Mesendoderm (in vitro differentiated cells): ENCODE data around the gene GLB1L3.
"Not testable (repeated sequence)": the region's sequence is repeated elsewhere in the genome, so short reads cannot be mapped to it uniquely, and the experiment has no call there.

Experiments
- DNase-seq: peaks from one replicate; pipeline ENCODE4 v3.0.0; 2013
- H2AK5ac ChIP-seq: 2 replicates; pipeline ENCODE4 v1.6.1; 2013; ENCODE audit warnings: low read length, inconsistent platforms
- H2BK120ac ChIP-seq: 2 replicates; pipeline ENCODE4 v1.6.1; 2013; ENCODE audit warnings: low read depth, mild to moderate bottlenecking, low read length, moderate library complexity, mixed read lengths
- H2BK15ac ChIP-seq: replicated peaks from 2 replicates; pipeline ENCODE4 v1.6.1; 2013; ENCODE audit warnings: low read depth, mild to moderate bottlenecking, moderate library complexity
- H2BK5ac ChIP-seq: 2 replicates; pipeline ENCODE4 v1.6.1; 2013; ENCODE audit warnings: low read length, inconsistent platforms
- H3K18ac ChIP-seq: 2 replicates; pipeline ENCODE4 v1.6.1; 2013; ENCODE audit warnings: mild to moderate bottlenecking, low read length, mixed read lengths
- H3K23ac ChIP-seq: one replicate; pipeline ENCODE4 v1.6.1; 2013; ENCODE audit warnings: low read length
- H3K27ac ChIP-seq: 2 replicates; pipeline ENCODE4 v1.5.1; 2013; ENCODE audit warnings: low read depth, mild to moderate bottlenecking, inconsistent platforms, low read length, moderate library complexity
- H3K27me3 ChIP-seq: 2 replicates; pipeline ENCODE4 v1.6.1; 2013; ENCODE audit warnings: low read length, control low read depth, mild to moderate bottlenecking, inconsistent platforms; ENCODE audit not compliant: insufficient read depth, poor library complexity
- H3K36me3 ChIP-seq: 2 replicates; pipeline ENCODE4 v1.6.1; 2013; ENCODE audit warnings: low read length, inconsistent platforms; ENCODE audit not compliant: control insufficient read depth, insufficient read depth
- H3K4ac ChIP-seq: one replicate; pipeline ENCODE4 v1.6.1; 2013; ENCODE audit warnings: low read depth, mild to moderate bottlenecking, low read length, moderate library complexity
- H3K4me1 ChIP-seq: 2 replicates; pipeline ENCODE4 v1.6.1; 2013; ENCODE audit warnings: low read depth, low read length, inconsistent platforms; ENCODE audit not compliant: control insufficient read depth
- H3K4me2 ChIP-seq: 2 replicates; pipeline ENCODE4 v1.6.1; 2013; ENCODE audit warnings: low read length
- H3K4me3 ChIP-seq: 2 replicates; pipeline ENCODE4 v1.5.1; 2013; ENCODE audit warnings: mild to moderate bottlenecking, low read length
- H3K56ac ChIP-seq: one replicate; pipeline ENCODE4 v1.6.1; 2013; ENCODE audit warnings: low read length
- H3K79me1 ChIP-seq: 2 replicates; pipeline ENCODE4 v1.6.1; 2013; ENCODE audit warnings: low read length, inconsistent platforms
- H3K79me2 ChIP-seq: 2 replicates; pipeline ENCODE4 v1.6.1; 2013; ENCODE audit warnings: mild to moderate bottlenecking, low read length; ENCODE audit not compliant: control insufficient read depth, insufficient read depth
- H3K9ac ChIP-seq: 2 replicates; pipeline ENCODE4 v1.6.1; 2013; ENCODE audit warnings: low read length, inconsistent platforms
- H4K5ac ChIP-seq: one replicate; pipeline ENCODE4 v1.6.1; 2013; ENCODE audit warnings: low read length
- H4K8ac ChIP-seq: one replicate; pipeline ENCODE4 v1.6.1; 2013; ENCODE audit warnings: low read depth, mild to moderate bottlenecking, control low read depth, low read length, moderate library complexity
- WGBS: extraction: QIAGEN DNeasy Blood & Tissue Kit; methylation state at CpG from one replicate; pipeline ENCODE4 v1.1.7; 2013; ENCODE audit warnings: low lambda C conversion rate, missing lambda C conversion rate; ENCODE audit not compliant: insufficient coverage; ENCODE audit errors: extremely low coverage; 5-methylcytosine and 5-hydroxymethylcytosine counted together

The GLB1L3 gene

DNA sequence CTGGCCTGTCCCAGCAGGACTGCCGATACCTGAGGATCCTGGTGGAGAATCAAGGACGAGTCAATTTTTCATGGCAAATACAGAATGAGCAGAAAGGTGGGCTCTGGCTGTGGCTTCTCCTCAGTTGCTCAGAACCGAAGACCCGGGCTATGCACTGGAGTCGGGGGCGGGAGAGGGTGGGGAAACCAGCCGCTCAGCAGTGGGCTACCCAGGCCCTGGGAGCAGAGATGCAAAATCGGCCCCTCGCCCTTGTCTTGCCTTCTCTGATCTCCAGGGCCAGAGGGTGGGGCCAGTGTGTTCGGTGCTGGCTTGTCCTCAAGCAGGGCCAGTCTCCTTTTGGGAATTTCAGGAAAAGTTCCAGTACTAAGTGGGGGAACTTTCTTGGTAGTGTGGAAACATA is 37.2 kb downstream of the GLB1L3 start:
- no CpG with 5 or more reads among the region's 10 CpGs for WGBS
- no peak for DNase-seq
- no peak overlapping the region for H3K23ac ChIP-seq
- no peaks in the 10 kb centered on the region for H3K79me2 ChIP-seq
- H2BK15ac ChIP-seq, result no peak overlapping the region
- H3K18ac ChIP-seq, result no peak overlapping the region
- no peak overlapping the region for H4K5ac ChIP-seq
- H2AK5ac ChIP-seq, result no peak overlapping the region
- no peaks in the 10 kb centered on the region for H3K27me3 ChIP-seq
- H4K8ac ChIP-seq, result no peak overlapping the region
- no peaks in the 10 kb centered on the region for H3K36me3 ChIP-seq
- H3K9ac ChIP-seq, result no peak overlapping the region
- no peaks in the 10 kb centered on the region for H3K4me1 ChIP-seq
- H2BK120ac ChIP-seq, result no peak overlapping the region
- no peak overlapping the region for H3K27ac ChIP-seq
- no peaks in the 10 kb centered on the region for H3K79me1 ChIP-seq
- no peak overlapping the region for H3K56ac ChIP-seq
- no peak overlapping the region for H3K4ac ChIP-seq
- H3K4me2 ChIP-seq, result no peak overlapping the region
- no peak overlapping the region for H3K4me3 ChIP-seq
- no peak overlapping the region for H2BK5ac ChIP-seq

DNA sequence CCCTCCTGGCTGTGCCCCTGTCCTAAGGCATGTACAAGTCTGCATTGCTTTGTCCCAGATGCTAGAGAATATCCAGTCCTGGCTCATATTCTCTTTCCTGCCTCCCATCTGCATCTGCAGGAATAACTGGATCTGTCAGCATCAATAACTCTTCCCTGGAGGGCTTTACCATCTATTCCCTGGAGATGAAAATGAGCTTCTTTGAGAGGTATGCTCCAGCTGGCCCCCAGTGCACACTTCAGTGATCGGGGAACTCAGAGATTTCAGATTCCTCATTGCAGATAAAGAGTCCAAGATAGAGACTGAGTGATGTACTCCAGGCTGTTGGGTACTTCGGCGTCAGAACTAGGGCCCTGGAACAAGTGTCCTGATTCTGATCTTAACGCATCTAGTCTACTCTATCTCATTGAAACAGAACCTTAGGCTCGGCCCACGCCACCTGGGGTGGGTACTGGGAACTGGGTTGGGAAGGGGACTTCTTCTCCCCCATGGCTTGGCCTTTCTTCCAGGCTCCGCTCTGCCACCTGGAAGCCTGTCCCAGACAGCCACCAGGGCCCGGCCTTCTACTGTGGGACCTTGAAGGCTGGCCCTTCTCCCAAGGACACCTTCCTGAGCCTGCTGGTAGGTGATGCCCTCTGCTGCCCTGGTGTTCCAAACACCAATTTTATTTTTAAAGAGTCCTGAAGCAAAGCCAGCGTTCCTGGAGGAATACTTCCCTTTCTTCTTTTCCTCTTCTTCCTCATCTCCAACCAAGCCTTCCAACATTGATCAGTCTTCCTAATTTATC is 37.8 kb downstream of the GLB1L3 start:
- H2BK5ac ChIP-seq, result no peak overlapping the region
- H3K23ac ChIP-seq, result no peak overlapping the region
- H4K5ac ChIP-seq, result no peak overlapping the region
- H3K18ac ChIP-seq, result no peak overlapping the region
- no peak overlapping the region for H2BK15ac ChIP-seq
- H3K56ac ChIP-seq, result no peak overlapping the region
- H3K4me1 ChIP-seq, result no peaks in the 10 kb centered on the region
- no CpG with 5 or more reads among the region's 9 CpGs for WGBS
- no peak overlapping the region for H3K4me3 ChIP-seq
- no peaks in the 10 kb centered on the region for H3K79me2 ChIP-seq
- no peak overlapping the region for H3K4me2 ChIP-seq
- no peak overlapping the region for H3K27ac ChIP-seq
- no peak overlapping the region for H3K9ac ChIP-seq
- no peaks in the 10 kb centered on the region for H3K79me1 ChIP-seq
- no peak overlapping the region for H3K4ac ChIP-seq
- no peak for DNase-seq
- H2BK120ac ChIP-seq, result no peak overlapping the region
- H4K8ac ChIP-seq, result no peak overlapping the region
- H2AK5ac ChIP-seq, result no peak overlapping the region
- H3K36me3 ChIP-seq, result no peaks in the 10 kb centered on the region
- no peaks in the 10 kb centered on the region for H3K27me3 ChIP-seq

DNA sequence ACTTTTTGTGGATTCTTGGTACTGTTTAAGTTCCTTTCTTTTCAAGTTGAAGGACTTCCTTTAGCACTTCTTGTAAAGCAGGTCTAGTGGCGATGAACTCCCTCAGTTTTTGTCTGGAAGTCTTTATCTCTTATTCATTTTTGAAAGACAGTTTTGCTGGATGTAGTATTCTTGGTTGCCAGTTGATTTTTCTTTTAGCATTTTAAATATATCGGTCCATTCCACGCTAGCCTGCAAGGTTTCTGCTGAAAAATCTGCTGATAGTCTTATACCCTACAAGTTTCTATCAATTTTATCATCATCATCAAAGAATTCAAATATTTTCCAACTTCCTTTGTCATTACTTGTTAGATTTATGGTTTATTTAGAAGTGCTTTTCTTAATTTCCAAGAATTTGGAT is 40.9 kb downstream of the GLB1L3 start:
- Histone ChIP-seq H3K36me3 (no peaks in the 10 kb centered on the region), H3K23ac (no peak overlapping the region)

GRCh38 chr11:134321373-134321772 is 45.2 kb downstream of the GLB1L3 start:
- not testable (repeated sequence) for H3K79me1 ChIP-seq, H4K8ac ChIP-seq, H3K36me3 ChIP-seq, H3K9ac ChIP-seq, H3K4ac ChIP-seq, H2BK120ac ChIP-seq, H3K56ac ChIP-seq, H4K5ac ChIP-seq, DNase-seq, H3K23ac ChIP-seq, H3K27me3 ChIP-seq, H3K4me3 ChIP-seq, H2AK5ac ChIP-seq, H2BK15ac ChIP-seq, H3K18ac ChIP-seq, H3K4me1 ChIP-seq, H3K79me2 ChIP-seq, H2BK5ac ChIP-seq, H3K27ac ChIP-seq, H3K4me2 ChIP-seq
- no CpG with 5 or more reads among the region's 2 CpGs for WGBS

More for the DNA sequence above, 40.9 kb downstream of the GLB1L3 start:
- Histone ChIP-seq H2BK15ac (no peak overlapping the region), H2AK5ac (no peak overlapping the region), H3K4ac (no peak overlapping the region), H3K79me1 (no peaks in the 10 kb centered on the region), H4K5ac (no peak overlapping the region), H3K79me2 (no peaks in the 10 kb centered on the region), H3K4me1 (no peaks in the 10 kb centered on the region), H3K27ac (no peak overlapping the region), H3K56ac (no peak overlapping the region), H3K27me3 (no peaks in the 10 kb centered on the region), H2BK5ac (no peak overlapping the region), H3K9ac (no peak overlapping the region), H3K18ac (no peak overlapping the region), H2BK120ac (no peak overlapping the region), H3K4me2 (no peak overlapping the region), H3K4me3 (no peak overlapping the region), H4K8ac (no peak overlapping the region)
- WGBS, result no CpG with 5 or more reads among the region's 3 CpGs
- no peak for DNase-seq

DNA sequence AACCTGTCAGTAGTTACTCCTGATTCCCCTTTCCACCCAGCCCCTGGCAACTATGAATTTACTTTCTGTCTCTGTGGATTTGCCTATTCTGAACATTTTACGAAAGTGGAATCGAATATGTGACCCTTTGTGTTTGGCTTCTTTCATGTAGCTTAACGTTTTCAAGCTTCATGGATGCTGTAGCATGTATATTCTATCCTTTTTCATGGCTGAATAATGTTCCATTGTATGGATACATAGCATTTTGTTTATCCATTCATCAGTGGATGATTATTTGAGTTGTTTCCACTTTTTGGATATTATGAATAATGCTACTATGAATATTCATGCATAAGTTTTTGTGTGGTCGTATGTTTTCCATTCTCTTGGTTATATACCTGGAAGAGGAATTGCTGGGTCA is 46.4 kb downstream of the GLB1L3 start:
- Histone ChIP-seq H3K4me1 (no peaks in the 10 kb centered on the region), H2BK5ac (no peak overlapping the region), H3K79me1 (no peaks in the 10 kb centered on the region), H2BK120ac (no peak overlapping the region), H4K5ac (no peak overlapping the region), H3K18ac (no peak overlapping the region), H3K56ac (no peak overlapping the region), H3K23ac (no peak overlapping the region), H3K4ac (no peak overlapping the region), H2AK5ac (no peak overlapping the region), H3K79me2 (no peaks in the 10 kb centered on the region), H3K27me3 (no peaks in the 10 kb centered on the region), H3K9ac (no peak overlapping the region), H3K4me2 (no peak overlapping the region), H3K4me3 (no peak overlapping the region), H4K8ac (no peak overlapping the region), H2BK15ac (no peak overlapping the region), H3K27ac (no peak overlapping the region), H3K36me3 (no peaks in the 10 kb centered on the region)
- DNase-seq, result no peak
- no CpG with 5 or more reads among the region's 4 CpGs for WGBS

DNA sequence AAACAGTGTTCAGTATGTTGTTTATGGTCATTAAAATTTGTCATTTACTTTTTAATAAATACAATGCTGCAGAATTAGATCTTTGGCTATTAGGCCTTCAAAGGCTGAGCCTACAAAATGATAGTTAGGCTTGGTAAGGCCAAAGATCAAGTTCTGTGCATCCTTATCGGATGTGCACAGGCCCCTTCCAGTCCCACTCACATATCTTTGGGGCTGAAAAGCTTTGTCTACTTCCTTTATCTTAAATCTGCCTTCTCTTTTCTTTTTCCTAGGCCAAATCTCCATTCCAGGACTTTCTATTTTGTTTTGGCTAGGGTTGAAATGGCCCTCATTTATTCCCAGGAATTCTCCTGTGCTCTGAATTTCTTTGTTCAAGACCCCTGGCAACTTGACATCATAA is 52.3 kb downstream of the GLB1L3 start:
- Histone ChIP-seq H3K56ac (no peak overlapping the region), H3K18ac (no peak overlapping the region), H3K4me1 (no peaks in the 10 kb centered on the region), H3K27ac (no peak overlapping the region), H3K9ac (no peak overlapping the region), H2BK120ac (no peak overlapping the region), H3K79me2 (no peaks in the 10 kb centered on the region), H3K4me2 (no peak overlapping the region), H3K4ac (no peak overlapping the region), H2BK5ac (no peak overlapping the region), H3K79me1 (no peaks in the 10 kb centered on the region), H3K36me3 (no peaks in the 10 kb centered on the region), H2AK5ac (no peak overlapping the region), H4K5ac (no peak overlapping the region), H3K27me3 (peaks cover 3% of the 10 kb centered on the region), H3K23ac (no peak overlapping the region), H2BK15ac (no peak overlapping the region), H4K8ac (no peak overlapping the region), H3K4me3 (no peak overlapping the region)
- no CpG with 5 or more reads among the region's 1 CpG for WGBS
- DNase-seq, result no peak
